HepG2 (cell line): ENCODE results near the gene PLD2. TPM values are rescaled to one million over a fixed set of nuclear protein-coding genes. Genes with fewer than 3 reads are reported as not detected.
A peak's percentile ranks its signal among the peaks of the same experiment; 100 is the strongest.

Experiments
- ATAC-seq: fragments of 200-7000 bp; cut with Tn5 transposase; 3 replicates; pipeline ENCODE4 v1.9.1; 2020; ENCODE audit warnings: mild to moderate bottlenecking, moderate library complexity
- BruUV-seq: library from RNA; stranded (reverse); fragments of 400-500 nt; replicated peaks from 2 replicates; lab custom pipeline; 2021; lab: Mats Ljungman, UMichigan
- CTCF ChIA-PET: fragments of 300-600 bp; formaldehyde crosslinking; extraction: SDS; loops from one replicate; lab custom pipeline; 2021; ENCODE audit warnings: low total read pairs, inconsistent platforms, low intra/inter-chr PET ratio; lab: Yijun Ruan, JAX
- POLR2A ChIA-PET: fragments of 350-600 bp; sonication (Branson Sonifier 250); formaldehyde crosslinking; loops from one replicate; lab custom pipeline; 2020; ENCODE audit warnings: antibody characterized with exemption, inconsistent platforms; lab: Yijun Ruan, JAX
- DNase-seq: peaks from one replicate; pipeline ENCODE4 v3.0.0-alpha.2; 2015; ENCODE audit warnings: low spot score
- FAIRE-seq: peaks from 3 replicates; lab custom pipeline; 2011; peaks lifted over from hg19 to GRCh38; lab: Jason Lieb, UNC
- H2AFZ ChIP-seq: one replicate; pipeline ENCODE4 v1.6.1; 2011; ENCODE audit warnings: low read length, inconsistent platforms
- H3K27ac ChIP-seq: fragments of 300-600 bp; 3 replicates; pipeline ENCODE4 v1.8.0; 2011; ENCODE audit warnings: mixed run types, mild to moderate bottlenecking, mixed read lengths, low read length, inconsistent platforms; ENCODE audit not compliant: insufficient read depth; ENCODE audit errors: extremely low read length
- H3K27me3 ChIP-seq, 2 experiments: fragments of 200-600 bp in 1 of 2; 2 replicates in 1 of 2; 3 replicates in 1 of 2; pipeline versions ENCODE4 v1.6.0 to v1.8.0; 2011; ENCODE audit warnings: low read length in 2 of 2, mild to moderate bottlenecking in 2 of 2, moderate library complexity in 2 of 2, inconsistent platforms in 1 of 2; ENCODE audit not compliant: insufficient read depth in 2 of 2, control insufficient read depth in 1 of 2
- H3K36me3 ChIP-seq, 2 experiments: fragments of 200-600 bp in 1 of 2; replicated peaks in 1 of 2; 2 replicates in 1 of 2; 3 replicates in 1 of 2; pipeline versions ENCODE4 v1.5.1 to v1.8.0; 2011; ENCODE audit warnings: low read length in 2 of 2, inconsistent platforms in 1 of 2; ENCODE audit not compliant: insufficient read depth in 2 of 2, control insufficient read depth in 1 of 2
- H3K4me1 ChIP-seq: 2 replicates; pipeline ENCODE4 v1.5.1; 2012; ENCODE audit warnings: low read length, inconsistent platforms; ENCODE audit not compliant: insufficient read depth
- H3K4me2 ChIP-seq: 2 replicates; pipeline ENCODE4 v1.6.0; 2011; ENCODE audit warnings: low read depth, low read length, inconsistent platforms
- H3K4me3 ChIP-seq, 3 experiments: fragments of 200-600 bp in 1 of 3; sonication (generic), shearing (Covaris generic) in 1 of 3; replicated peaks in 1 of 3; 2 replicates each; pipeline ENCODE4 v1.5.1; 2011 to 2016; ENCODE audit warnings: low read length in 3 of 3, inconsistent platforms in 2 of 3, low read depth in 2 of 3, mild to moderate bottlenecking in 2 of 3, control low read depth in 1 of 3, mixed read lengths in 1 of 3; ENCODE audit not compliant: insufficient read depth in 1 of 3
- H3K79me2 ChIP-seq: one replicate; pipeline ENCODE4 v1.6.1; 2011; ENCODE audit warnings: low read length, inconsistent platforms; ENCODE audit not compliant: insufficient read depth
- H3K9ac ChIP-seq: 2 replicates; pipeline ENCODE4 v1.6.0; 2011; ENCODE audit warnings: mild to moderate bottlenecking, low read depth, low read length, inconsistent platforms; ENCODE audit not compliant: insufficient read depth
- H3K9me3 ChIP-seq: 2 replicates; pipeline ENCODE4 v1.5.1; 2012; ENCODE audit warnings: mild to moderate bottlenecking, low read length
- H4K20me1 ChIP-seq: 2 replicates; pipeline ENCODE4 v1.6.0; 2011; ENCODE audit warnings: inconsistent platforms, mild to moderate bottlenecking, low read length, moderate library complexity; ENCODE audit not compliant: insufficient read depth
- AGO1 ChIP-seq: fragments of 200-400 bp; formaldehyde crosslinking; IDR thresholded peaks from 2 replicates; pipeline ENCODE4 v1.6.1; 2017; ENCODE audit warnings: mild to moderate bottlenecking, low read depth, low read length, moderate library complexity; ENCODE audit not compliant: poor library complexity, severe bottlenecking
- AGO2 ChIP-seq: fragments of 200-400 bp; formaldehyde crosslinking; optimal IDR thresholded peaks from 2 replicates; pipeline ENCODE3; 2017; ENCODE audit warnings: mild to moderate bottlenecking, low read depth, low read length, moderate library complexity
- ARNT ChIP-seq: fragments of 450-650 bp; IDR thresholded peaks from 2 replicates; pipeline ENCODE4 v1.6.1; 2017
- ATF5 ChIP-seq: sonication (generic); formaldehyde crosslinking; IDR thresholded peaks from 2 replicates; pipeline ENCODE4 v1.4.0; 2020; ENCODE audit warnings: mild to moderate bottlenecking, low read depth, missing genetic modification reagents
- CBFB ChIP-seq: sonication (generic); formaldehyde crosslinking; IDR thresholded peaks from 2 replicates; pipeline ENCODE4 v1.4.0; 2020; ENCODE audit warnings: missing genetic modification reagents
- EHMT2 ChIP-seq: fragments of 200-600 bp; sonication (generic); IDR thresholded peaks from 2 replicates; pipeline ENCODE4 v1.7.0; 2017; ENCODE audit warnings: antibody characterized with exemption, low read depth, low read length, borderline replicate concordance
- GABPB1 ChIP-seq: IDR thresholded peaks from 2 replicates; pipeline ENCODE4 v1.6.1; 2016; ENCODE audit warnings: mild to moderate bottlenecking, missing genetic modification reagents, moderate library complexity, missing compliant biosample characterization
- HDAC2 ChIP-seq: sonication (generic); formaldehyde crosslinking; IDR thresholded peaks from 2 replicates; pipeline ENCODE4 v1.4.0; 2020; ENCODE audit warnings: missing genetic modification reagents
- KAT2B ChIP-seq: fragments of 150-350 bp; IDR thresholded peaks from 2 replicates; pipeline ENCODE4 v1.6.1; 2014; ENCODE audit warnings: low read depth, low read length, borderline replicate concordance
- KLF9 ChIP-seq: IDR thresholded peaks from 2 replicates; pipeline ENCODE4 v1.6.1; 2016; ENCODE audit warnings: low read depth
- MAFK ChIP-seq, 2 experiments: IDR thresholded peaks in 1 of 2; conservative IDR thresholded peaks in 1 of 2; 2 replicates each; pipeline ENCODE4 v1.6.1; 2011; ENCODE audit warnings: improper control_type of control experiment in 2 of 2, low read length in 2 of 2
- NR2F6 ChIP-seq, 2 experiments: IDR thresholded peaks; 2 replicates each; pipeline ENCODE4 v1.6.1; 2016; ENCODE audit warnings: antibody characterized with exemption in 1 of 2, mild to moderate bottlenecking in 1 of 2
- TAF1 ChIP-seq: sonication (generic); formaldehyde crosslinking; IDR thresholded peaks from 2 replicates; pipeline ENCODE4 v1.4.0; 2020; ENCODE audit warnings: missing genetic modification reagents
- WIZ ChIP-seq: sonication (generic); formaldehyde crosslinking; IDR thresholded peaks from 2 replicates; pipeline ENCODE4 v1.5.1; 2020; ENCODE audit warnings: mild to moderate bottlenecking, missing genetic modification reagents
- ZNF205 ChIP-seq: IDR thresholded peaks from 2 replicates; pipeline ENCODE4 v1.6.1; 2018; ENCODE audit warnings: missing biosample characterization, missing genetic modification reagents
- ZNF256 ChIP-seq: sonication (generic); formaldehyde crosslinking; conservative IDR thresholded peaks from 2 replicates; pipeline ENCODE4 v1.4.0; 2020; ENCODE audit warnings: missing genetic modification reagents
- ZNF382 ChIP-seq: sonication (generic); formaldehyde crosslinking; IDR thresholded peaks from 2 replicates; pipeline ENCODE4 v1.5.0; 2020; ENCODE audit warnings: missing genetic modification reagents, mild to moderate bottlenecking, borderline replicate concordance
- ZNF441 ChIP-seq: sonication (generic); formaldehyde crosslinking; IDR thresholded peaks from 2 replicates; pipeline ENCODE4 v1.7.0; 2021; ENCODE audit warnings: missing genetic modification reagents, borderline replicate concordance
- ZNF839 ChIP-seq: sonication (generic); formaldehyde crosslinking; IDR thresholded peaks from 2 replicates; pipeline ENCODE4 v1.4.0; 2020; ENCODE audit warnings: missing genetic modification reagents, mild to moderate bottlenecking, borderline replicate concordance
- ZNF841 ChIP-seq: sonication (generic); formaldehyde crosslinking; IDR thresholded peaks from 2 replicates; pipeline ENCODE4 v1.8.1; 2023; ENCODE audit warnings: missing genetic modification reagents, borderline replicate concordance
- WGBS: methylation state at CpG from one replicate; pipeline ENCODE4 v1.1.6; 2017; ENCODE audit warnings: low lambda C conversion rate; 5-methylcytosine and 5-hydroxymethylcytosine counted together
- in situ Hi-C: cut with HindIII; loops from 2 replicates; pipeline ENCODE4 v1.10.0; 2017; ENCODE audit warnings: low pct_unique_long_range_greater_than_20kb; ENCODE audit not compliant: extremely low pct_ligation_motif_present
- intact Hi-C: fragments of 100-400 bp; cut with micrococcal nuclease; formaldehyde crosslinking; loops from one replicate; pipeline ENCODE4 v1.10.0; 2022; ENCODE audit not compliant: unreplicated experiment
- polyA plus RNA-seq, 8 experiments: library from polyadenylated mRNA; depleted of rRNA in 3 of 8; stranded (reverse) in 7 of 8; unstranded in 1 of 8; fragments of >200 nt; fragmentation: Illumina TruSeq in 4 of 8; extraction: Trizol in 4 of 8; gene quantifications; 2 replicates each; pipeline versions ENCODE4 v1.2.1 to v1.2.3, GENCODE V29; 2011 to 2016; ENCODE audit warnings: low read depth in 4 of 8, missing spikeins in 1 of 8, mixed read lengths in 1 of 8; ENCODE audit not compliant: insufficient read depth in 1 of 8
- total RNA-seq, 5 experiments: library from RNA; depleted of rRNA; stranded (reverse); fragments of >200 nt; fragmentation: Illumina TruSeq; extraction: Trizol; gene quantifications; 2 replicates each; pipeline ENCODE4 v1.2.3, GENCODE V29; 2016; ENCODE audit warnings: low read depth in 1 of 5
- TF ChIP-seq, protein P1 (sequence below): sonication (generic); formaldehyde crosslinking; IDR thresholded peaks from 2 replicates; pipeline ENCODE4 v1.4.0; 2020; ENCODE audit warnings: missing genetic modification reagents
- TF ChIP-seq, protein P2 (sequence below): sonication (generic); formaldehyde crosslinking; IDR thresholded peaks from 2 replicates; pipeline ENCODE4 v1.4.0; 2020; ENCODE audit warnings: missing genetic modification reagents, low read depth, mild to moderate bottlenecking, borderline replicate concordance

Gene PLD2
- total and polyA plus RNA-seq, 2 of the 13 experiments (the other 11 are each of a cell fraction or from before 2014, with no cell fraction given) = 13.4 to 29.7 TPM

DNA sequence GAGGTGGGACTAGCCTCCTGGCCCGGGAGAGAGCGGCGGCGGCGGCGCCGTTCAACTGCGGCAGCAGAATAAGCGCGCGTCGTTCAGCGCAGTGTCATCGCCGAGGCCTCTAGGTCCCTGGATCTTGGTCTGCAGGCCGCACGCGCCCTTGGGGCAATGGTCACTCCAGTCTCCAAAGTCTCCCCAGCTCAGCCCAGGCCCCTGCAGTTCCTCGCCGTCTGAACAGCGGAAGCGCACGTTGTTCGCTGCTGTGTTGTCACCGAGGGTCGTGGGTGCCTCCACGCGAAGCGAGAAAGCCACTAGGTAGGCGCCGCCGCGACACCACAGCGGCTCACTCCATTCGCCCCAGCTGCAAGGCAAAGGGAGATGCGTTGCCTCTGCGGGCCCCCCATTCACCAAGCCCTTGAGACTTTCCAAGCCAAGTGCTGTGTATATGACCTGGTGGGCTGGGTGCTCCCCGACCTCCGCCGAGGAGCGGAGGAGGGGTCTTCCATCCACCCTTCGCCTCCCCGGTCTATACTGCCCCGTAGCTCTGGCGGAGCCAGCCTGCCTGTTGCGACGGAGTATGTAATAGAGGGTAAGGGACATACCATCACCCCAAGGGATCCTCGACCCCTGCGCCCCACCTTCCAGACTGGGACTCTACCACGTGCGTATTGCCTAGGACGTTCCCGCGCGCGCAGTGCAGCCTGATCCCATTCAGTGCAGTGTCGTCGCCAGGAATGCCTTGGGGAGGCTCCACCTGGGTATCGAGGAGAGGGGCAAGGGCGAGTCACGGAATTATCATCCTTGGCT is 21.4 kb upstream of the PLD2 start:
- BruUV-seq = no TSS peak
- CTCF ChIA-PET = no interaction called here
- no peaks in the 10 kb centered on the region; a peak in 1 of 5 replicates for H3K27me3 ChIP-seq
- peaks cover 6 to 8% of the 10 kb centered on the region in 2 experiments; a peak in 4 of 5 replicates for H3K36me3 ChIP-seq
- no peak overlapping the region for H2AFZ ChIP-seq
- 96% methylated on average over 56 of the region's 61 CpGs for WGBS
- H3K4me1 ChIP-seq = peaks cover 22% of the 10 kb centered on the region
- DNase-seq (no peak), FAIRE-seq (no peak), ATAC-seq (no peak)
- no peak overlapping the region for H3K4me2 ChIP-seq
- H3K27ac ChIP-seq = no peak overlapping the region
- in situ Hi-C loops = loop anchor here (10.0 kb wide), 1 partner anchor 51 kb away; the partner anchor contains the start of genes CXCL16, MED11 and ZMYND15
- no peak overlapping the region for H3K4me3 ChIP-seq
- H3K9ac ChIP-seq = no peak overlapping the region
- intact Hi-C loops = no loop called here
- H3K79me2 ChIP-seq = peaks cover 13% of the 10 kb centered on the region
- no peaks in the 10 kb centered on the region for H4K20me1 ChIP-seq
- POLR2A ChIA-PET = interaction anchor here (0.8 to 6.4 kb wide), 5 partner anchors 10 to 77 kb away, joined by 3 to 317 read pairs (median 3); partner anchors contain the start of genes ARRB2 and TM4SF5
- no peaks in the 10 kb centered on the region for H3K9me3 ChIP-seq
- TF ChIP-seq TAF1 (CRISPR knock-in tag) (no peak), AGO1 (peak; percentile 65), KLF9 (CRISPR knock-in tag) (no peak), EHMT2 (no peak), AGO2 (peak; percentile 46), GABPB1 (CRISPR knock-in tag) (0 out of 2 replicates have a peak, but pooled peaks have one; percentile 18), MAFK (conservative IDR thresholded peaks at IDR 0.05 in 1 of 2, IDR thresholded peaks at IDR 0.05 in 1 of 2; ENCODE audit: low read length in 2 of 2) (no peak), KAT2B (no peak), ATF5 (CRISPR knock-in tag) (no peak), ARNT (no peak), ZNF441 (CRISPR knock-in tag) (no peak), ZNF205 (CRISPR knock-in tag) (no peak), ZNF839 (no peak), CBFB (CRISPR knock-in tag) (no peak), NR2F6 (IDR thresholded peaks at IDR 0.05) (no peak), NR2F6 (CRISPR knock-in tag; IDR thresholded peaks at IDR 0.05) (no peak), ZNF256 (CRISPR knock-in tag) (no peak), HDAC2 (CRISPR knock-in tag) (no peak), WIZ (CRISPR knock-in tag) (no peak), ZNF382 (no peak), ZNF841 (CRISPR knock-in tag) (no peak)
- TF ChIP-seq, protein P1, sequence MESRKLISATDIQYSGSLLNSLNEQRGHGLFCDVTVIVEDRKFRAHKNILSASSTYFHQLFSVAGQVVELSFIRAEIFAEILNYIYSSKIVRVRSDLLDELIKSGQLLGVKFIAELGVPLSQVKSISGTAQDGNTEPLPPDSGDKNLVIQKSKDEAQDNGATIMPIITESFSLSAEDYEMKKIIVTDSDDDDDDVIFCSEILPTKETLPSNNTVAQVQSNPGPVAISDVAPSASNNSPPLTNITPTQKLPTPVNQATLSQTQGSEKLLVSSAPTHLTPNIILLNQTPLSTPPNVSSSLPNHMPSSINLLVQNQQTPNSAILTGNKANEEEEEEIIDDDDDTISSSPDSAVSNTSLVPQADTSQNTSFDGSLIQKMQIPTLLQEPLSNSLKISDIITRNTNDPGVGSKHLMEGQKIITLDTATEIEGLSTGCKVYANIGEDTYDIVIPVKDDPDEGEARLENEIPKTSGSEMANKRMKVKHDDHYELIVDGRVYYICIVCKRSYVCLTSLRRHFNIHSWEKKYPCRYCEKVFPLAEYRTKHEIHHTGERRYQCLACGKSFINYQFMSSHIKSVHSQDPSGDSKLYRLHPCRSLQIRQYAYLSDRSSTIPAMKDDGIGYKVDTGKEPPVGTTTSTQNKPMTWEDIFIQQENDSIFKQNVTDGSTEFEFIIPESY (CRISPR knock-in tag) = 0 out of 2 replicates have a peak, but pooled peaks have one; percentile 20
- TF ChIP-seq, protein P2, sequence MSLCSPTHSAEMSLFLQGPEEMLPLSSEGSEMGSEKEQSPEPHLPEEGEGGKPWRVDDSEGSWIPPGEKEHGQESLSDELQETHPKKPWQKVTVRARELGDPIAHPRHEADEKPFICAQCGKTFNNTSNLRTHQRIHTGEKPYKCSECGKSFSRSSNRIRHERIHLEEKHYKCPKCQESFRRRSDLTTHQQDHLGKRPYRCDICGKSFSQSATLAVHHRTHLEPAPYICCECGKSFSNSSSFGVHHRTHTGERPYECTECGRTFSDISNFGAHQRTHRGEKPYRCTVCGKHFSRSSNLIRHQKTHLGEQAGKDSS (CRISPR knock-in tag) = no peak
